Measurements from ENCODE around the gene NEB.
A peak's percentile ranks its signal among the peaks of the same experiment; 100 is the strongest.

DNA sequence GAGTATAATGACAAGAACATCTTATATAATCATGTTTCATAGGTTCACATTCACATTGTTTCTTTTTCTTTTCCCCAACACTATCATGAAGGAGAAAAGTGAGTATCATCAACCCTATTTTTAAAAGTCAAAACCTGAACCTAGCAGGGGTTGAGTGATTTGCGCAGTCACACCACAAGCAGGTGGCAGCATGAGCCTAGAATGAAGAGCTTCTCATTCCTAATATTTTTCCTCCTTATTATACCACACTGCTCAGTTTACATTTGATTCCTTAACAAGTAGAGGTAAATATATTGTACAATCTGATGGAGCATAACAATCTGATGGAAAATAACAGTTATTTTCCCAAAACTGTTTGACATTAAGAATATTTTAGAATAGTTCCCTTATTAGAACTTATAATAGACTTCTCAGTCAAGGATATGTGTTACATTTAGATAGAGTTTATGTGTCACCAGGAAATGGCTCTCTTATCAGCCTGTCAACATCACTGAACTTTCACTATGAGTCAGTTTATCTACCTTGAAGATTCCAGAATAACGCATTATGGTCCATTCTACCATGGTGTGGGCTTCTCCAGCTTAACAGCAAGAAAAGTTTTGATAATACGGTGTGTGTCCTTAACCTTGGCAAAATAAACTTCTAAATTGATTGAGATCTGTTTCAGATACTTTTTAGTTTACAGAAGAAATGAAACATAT is 119.5 kb downstream of the NEB start:
- no peak for TF ChIP-seq EP300 (IDR thresholded peaks at IDR 0.05; ENCODE audit: borderline replicate concordance in 1 of 2, low read depth in 1 of 2, low read length in 1 of 2)
- TF ChIP-seq YY1 (IDR thresholded peaks at IDR 0.05; ENCODE audit: low read depth): no peak
- TF ChIP-seq, protein P1, sequence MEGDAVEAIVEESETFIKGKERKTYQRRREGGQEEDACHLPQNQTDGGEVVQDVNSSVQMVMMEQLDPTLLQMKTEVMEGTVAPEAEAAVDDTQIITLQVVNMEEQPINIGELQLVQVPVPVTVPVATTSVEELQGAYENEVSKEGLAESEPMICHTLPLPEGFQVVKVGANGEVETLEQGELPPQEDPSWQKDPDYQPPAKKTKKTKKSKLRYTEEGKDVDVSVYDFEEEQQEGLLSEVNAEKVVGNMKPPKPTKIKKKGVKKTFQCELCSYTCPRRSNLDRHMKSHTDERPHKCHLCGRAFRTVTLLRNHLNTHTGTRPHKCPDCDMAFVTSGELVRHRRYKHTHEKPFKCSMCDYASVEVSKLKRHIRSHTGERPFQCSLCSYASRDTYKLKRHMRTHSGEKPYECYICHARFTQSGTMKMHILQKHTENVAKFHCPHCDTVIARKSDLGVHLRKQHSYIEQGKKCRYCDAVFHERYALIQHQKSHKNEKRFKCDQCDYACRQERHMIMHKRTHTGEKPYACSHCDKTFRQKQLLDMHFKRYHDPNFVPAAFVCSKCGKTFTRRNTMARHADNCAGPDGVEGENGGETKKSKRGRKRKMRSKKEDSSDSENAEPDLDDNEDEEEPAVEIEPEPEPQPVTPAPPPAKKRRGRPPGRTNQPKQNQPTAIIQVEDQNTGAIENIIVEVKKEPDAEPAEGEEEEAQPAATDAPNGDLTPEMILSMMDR (IDR thresholded peaks at IDR 0.05): no peak
- no peak for TF ChIP-seq TEAD4 (IDR thresholded peaks at IDR 0.05; ENCODE audit: borderline replicate concordance, insufficient read depth)
- TF ChIP-seq POLR2AphosphoS5 (IDR thresholded peaks at IDR 0.05; ENCODE audit: low read depth, low read length): no peak
- TF ChIP-seq, protein P2, sequence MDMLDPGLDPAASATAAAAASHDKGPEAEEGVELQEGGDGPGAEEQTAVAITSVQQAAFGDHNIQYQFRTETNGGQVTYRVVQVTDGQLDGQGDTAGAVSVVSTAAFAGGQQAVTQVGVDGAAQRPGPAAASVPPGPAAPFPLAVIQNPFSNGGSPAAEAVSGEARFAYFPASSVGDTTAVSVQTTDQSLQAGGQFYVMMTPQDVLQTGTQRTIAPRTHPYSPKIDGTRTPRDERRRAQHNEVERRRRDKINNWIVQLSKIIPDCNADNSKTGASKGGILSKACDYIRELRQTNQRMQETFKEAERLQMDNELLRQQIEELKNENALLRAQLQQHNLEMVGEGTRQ (IDR thresholded peaks at IDR 0.05; ENCODE audit: borderline replicate concordance, low read depth, low read length): no peak
- TF ChIP-seq SMC3 (IDR thresholded peaks at IDR 0.05; ENCODE audit: low read depth, low read length): peak; percentile 29; the same call in 1 of the 2 replicates
- no peak for TF ChIP-seq FOSL2 (IDR thresholded peaks at IDR 0.05; ENCODE audit: borderline replicate concordance, low read depth)
- TF ChIP-seq NFIC (IDR thresholded peaks at IDR 0.05; ENCODE audit: borderline replicate concordance): no peak
- TF ChIP-seq REST (IDR thresholded peaks at IDR 0.05; ENCODE audit: low read depth, low read length): no peak
- peak; percentile 46 for TF ChIP-seq RAD21 (IDR thresholded peaks at IDR 0.05; ENCODE audit: low read length)
- TF ChIP-seq FOXM1 (IDR thresholded peaks at IDR 0.05; ENCODE audit: low read depth): no peak
- no peak for TF ChIP-seq GABPA (IDR thresholded peaks at IDR 0.05; ENCODE audit: low read depth)
- TF ChIP-seq JUND (IDR thresholded peaks at IDR 0.05): no peak

Measured in SK-N-SH (cell line).